Stimulated activated memory B cell treated with anti-CD40 and anti-IgM and Interleukin-4, amounts not matched to agents 10 μg/mL and 1 μg/mL and 100 μg/mL, for 72 hours (primary cell): Measurements from ENCODE around the gene AGBL4.

Experiments used
- ATAC-seq: fragments of 150-1000 bp; cut with Tn5 transposase; 2 replicates; pipeline ENCODE4 v1.10.0; 2021
- H3K27ac Mint-ChIP-seq: one replicate; pipeline ENCODE4 v1.8.0; 2022; ENCODE audit warnings: mild to moderate bottlenecking, mixed read lengths
- H3K27me3 Mint-ChIP-seq: one replicate; pipeline ENCODE4 v1.8.0; 2022; ENCODE audit warnings: mixed read lengths
- H3K36me3 Mint-ChIP-seq: one replicate; pipeline ENCODE4 v1.8.0; 2022; ENCODE audit warnings: mixed read lengths
- H3K4me1 Mint-ChIP-seq: one replicate; pipeline ENCODE4 v1.8.0; 2022; ENCODE audit warnings: mixed read lengths
- H3K4me3 Mint-ChIP-seq: one replicate; pipeline ENCODE4 v1.8.0; 2022; ENCODE audit warnings: mild to moderate bottlenecking, moderate library complexity, mixed read lengths
- H3K9me3 Mint-ChIP-seq: one replicate; pipeline ENCODE4 v1.8.0; 2022; ENCODE audit warnings: mixed read lengths

Gene AGBL4

DNA sequence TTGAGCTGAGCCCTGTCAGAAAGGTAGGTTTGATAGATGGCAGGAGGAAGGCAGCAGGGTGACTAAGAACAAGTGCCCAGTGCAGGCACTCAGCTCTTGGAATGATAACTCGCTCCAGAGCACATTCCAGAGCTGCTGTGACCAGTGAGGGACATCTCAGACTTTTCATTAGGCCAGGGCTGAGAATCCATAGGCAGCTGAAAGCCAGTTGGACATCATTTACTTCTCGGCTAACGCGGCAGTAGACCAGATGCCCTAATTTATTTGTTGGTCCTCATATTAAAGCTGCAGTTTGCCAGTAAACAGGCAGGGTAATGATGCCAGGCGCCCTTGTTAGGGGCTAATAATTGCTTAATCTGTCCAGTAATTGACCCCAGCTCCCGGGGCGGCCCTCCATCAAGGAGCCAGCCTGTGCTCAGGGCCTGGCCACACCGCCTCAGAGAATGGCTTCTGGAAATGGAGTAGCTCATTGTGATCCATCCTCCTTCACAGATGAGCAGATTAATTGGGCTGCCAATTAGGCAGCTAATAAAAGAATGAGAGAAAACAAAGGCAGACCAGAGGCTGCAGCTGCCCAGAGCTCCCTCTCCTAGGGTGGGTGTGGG, 1369.0 kb downstream of the AGBL4 start:
- peaks cover 14% of the 10 kb centered on the region for H3K4me1 Mint-ChIP-seq
- no peak overlapping the region for H3K27ac Mint-ChIP-seq
- H3K27me3 Mint-ChIP-seq: peaks cover 6% of the 10 kb centered on the region
- no peaks in the 10 kb centered on the region for H3K9me3 Mint-ChIP-seq
- ATAC-seq: no peak
- H3K36me3 Mint-ChIP-seq: no peaks in the 10 kb centered on the region
- H3K4me3 Mint-ChIP-seq: no peak overlapping the region

DNA sequence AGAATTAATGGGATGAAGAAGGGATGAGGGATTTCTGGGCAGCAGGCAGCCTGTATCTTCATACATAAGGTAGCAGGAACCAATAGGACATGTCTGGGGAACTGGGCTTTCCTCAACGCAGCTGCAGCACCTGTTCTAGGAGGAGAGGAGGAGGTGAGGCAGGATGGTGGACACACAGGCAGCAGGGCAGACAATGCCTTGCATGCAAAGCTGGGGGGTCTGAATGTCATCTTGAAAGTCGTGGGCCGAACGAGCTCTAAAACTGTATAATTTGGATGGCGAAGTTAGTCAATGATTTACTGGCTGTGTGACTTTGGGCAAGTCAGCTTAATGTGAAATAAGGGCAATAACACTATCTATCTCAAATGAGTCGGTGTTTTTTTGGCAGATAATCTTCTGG, 1371.4 kb downstream of the AGBL4 start:
- no peaks in the 10 kb centered on the region for H3K9me3 Mint-ChIP-seq
- H3K4me1 Mint-ChIP-seq: peaks cover 3% of the 10 kb centered on the region
- no peak overlapping the region for H3K4me3 Mint-ChIP-seq
- no peak for ATAC-seq
- no peak overlapping the region for H3K27ac Mint-ChIP-seq
- peaks cover 6% of the 10 kb centered on the region for H3K27me3 Mint-ChIP-seq
- no peaks in the 10 kb centered on the region for H3K36me3 Mint-ChIP-seq

DNA sequence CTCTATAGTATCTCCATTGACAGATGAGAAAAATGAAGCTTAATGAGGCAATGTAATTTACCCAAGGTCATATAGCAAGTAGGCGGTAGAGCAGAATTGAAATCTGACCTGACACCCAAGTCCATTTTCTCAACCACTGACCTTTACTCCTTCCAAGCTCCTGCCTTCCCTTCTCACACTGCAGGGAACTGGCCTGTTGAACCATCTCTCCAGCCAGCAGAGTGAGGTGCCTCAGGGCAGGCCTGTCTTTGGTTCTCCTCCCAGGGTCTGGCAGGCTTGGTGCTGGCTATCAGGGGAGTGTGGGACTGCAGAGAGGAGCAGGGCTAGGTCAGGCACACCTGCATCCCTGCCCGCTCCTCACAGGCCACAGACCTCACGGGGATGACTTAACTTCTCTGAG, 1373.9 kb downstream of the AGBL4 start:
- no peaks in the 10 kb centered on the region for H3K4me1 Mint-ChIP-seq
- ATAC-seq: no peak
- no peak overlapping the region for H3K4me3 Mint-ChIP-seq

DNA sequence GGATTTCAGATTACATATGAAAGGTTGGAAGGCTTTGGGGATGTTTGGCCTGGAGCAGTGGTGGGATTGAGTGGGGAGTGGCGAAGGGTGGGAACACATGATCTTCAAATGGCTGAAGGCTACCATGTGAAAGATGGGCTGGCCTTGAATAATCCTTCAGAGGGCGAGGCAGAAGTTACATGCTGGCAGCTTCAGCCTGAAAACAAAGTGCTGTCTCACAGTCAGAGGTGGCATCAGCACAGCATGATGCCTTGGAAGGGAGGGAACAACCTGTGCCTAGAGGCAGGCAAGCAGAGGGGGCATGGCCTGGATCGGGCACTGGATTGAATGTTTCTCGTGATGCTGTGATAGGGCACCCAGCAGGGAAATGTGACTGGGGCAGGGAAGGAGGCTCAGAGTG, 1377.9 kb downstream of the AGBL4 start:
- Mint-ChIP-seq H3K27ac (no peak overlapping the region), H3K9me3 (no peaks in the 10 kb centered on the region), H3K4me3 (no peak overlapping the region), H3K27me3 (peaks cover 9% of the 10 kb centered on the region), H3K4me1 (no peaks in the 10 kb centered on the region), H3K36me3 (no peaks in the 10 kb centered on the region)
- no peak for ATAC-seq

More for the DNA sequence above, 1373.9 kb downstream of the AGBL4 start:
- Mint-ChIP-seq H3K9me3 (no peaks in the 10 kb centered on the region), H3K27me3 (peaks cover 9% of the 10 kb centered on the region), H3K27ac (no peak overlapping the region), H3K36me3 (no peaks in the 10 kb centered on the region)

DNA sequence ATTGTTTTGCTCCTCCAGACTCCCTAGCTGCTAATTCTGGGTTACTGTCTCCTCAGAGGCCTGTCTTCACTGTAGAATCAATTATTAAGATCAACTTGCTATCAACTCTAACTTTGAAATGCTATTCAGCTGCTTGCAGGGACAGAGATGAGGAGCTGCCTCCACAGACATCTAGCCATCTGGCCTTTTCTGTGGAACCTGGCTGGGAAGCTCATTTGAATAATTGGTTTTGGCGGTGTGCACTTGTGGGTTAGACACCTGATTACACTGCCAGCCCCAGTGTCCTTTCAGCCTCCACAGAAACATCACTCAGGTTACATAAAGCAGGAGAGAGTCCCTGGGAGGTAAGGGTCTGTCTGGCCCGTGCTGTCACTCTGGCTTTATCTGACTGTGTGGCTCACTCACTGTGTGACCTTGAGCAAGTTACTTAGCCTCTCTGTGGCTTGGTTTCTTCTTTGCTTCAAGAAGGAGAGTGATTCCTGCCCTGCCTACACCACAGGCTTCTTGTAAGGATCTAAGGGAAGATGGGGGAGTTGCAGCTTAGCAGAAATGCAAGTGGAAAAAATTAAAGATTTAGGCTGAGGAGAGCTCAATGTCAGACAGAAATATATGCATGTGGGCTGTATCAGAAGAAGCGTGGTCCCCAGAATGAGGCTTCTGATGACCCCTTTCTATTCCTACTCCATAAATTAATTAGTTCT, 1378.7 kb downstream of the AGBL4 start:
- Mint-ChIP-seq H3K36me3 (no peaks in the 10 kb centered on the region), H3K4me3 (no peak overlapping the region), H3K27me3 (peaks cover 9% of the 10 kb centered on the region), H3K9me3 (no peaks in the 10 kb centered on the region), H3K27ac (no peak overlapping the region), H3K4me1 (no peaks in the 10 kb centered on the region)
- ATAC-seq: no peak

DNA sequence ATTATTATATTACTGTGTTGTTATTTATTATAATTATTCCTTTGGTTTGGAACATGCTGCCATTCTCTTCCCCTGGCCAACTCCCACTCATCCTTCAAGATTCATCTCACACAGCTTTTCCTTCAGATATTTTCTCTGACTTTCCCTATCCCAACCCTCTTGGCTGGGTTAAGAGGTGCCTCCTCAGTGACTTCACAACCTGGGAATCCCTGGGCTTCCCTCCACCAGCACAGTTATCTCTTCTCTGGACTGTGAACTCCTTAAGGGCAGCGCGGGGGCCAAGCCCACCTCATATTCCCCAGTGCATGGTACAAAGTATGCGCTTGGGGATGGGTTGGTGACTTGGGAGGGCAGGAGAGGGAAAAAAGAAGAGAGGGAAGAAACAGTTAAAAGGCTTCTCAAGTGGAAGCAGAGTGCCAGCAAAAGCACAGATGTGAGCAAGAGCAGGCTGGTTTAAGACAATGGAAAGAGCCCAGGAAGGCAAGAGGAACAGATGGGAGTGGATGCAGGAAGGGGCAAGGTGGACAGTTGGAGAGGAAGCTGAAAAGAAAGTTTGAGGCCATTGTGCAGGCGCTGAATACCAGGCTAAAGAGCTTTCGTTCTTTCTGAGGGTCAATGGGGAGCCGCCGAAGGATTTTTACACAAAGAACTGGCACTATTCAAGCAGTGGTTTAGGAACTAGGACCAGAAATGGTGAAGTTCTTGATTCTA, 1379.4 kb downstream of the AGBL4 start:
- Mint-ChIP-seq H3K27me3 (peaks cover 9% of the 10 kb centered on the region), H3K36me3 (no peaks in the 10 kb centered on the region), H3K27ac (no peak overlapping the region), H3K4me3 (no peak overlapping the region), H3K9me3 (no peaks in the 10 kb centered on the region), H3K4me1 (no peaks in the 10 kb centered on the region)
- no peak for ATAC-seq

DNA sequence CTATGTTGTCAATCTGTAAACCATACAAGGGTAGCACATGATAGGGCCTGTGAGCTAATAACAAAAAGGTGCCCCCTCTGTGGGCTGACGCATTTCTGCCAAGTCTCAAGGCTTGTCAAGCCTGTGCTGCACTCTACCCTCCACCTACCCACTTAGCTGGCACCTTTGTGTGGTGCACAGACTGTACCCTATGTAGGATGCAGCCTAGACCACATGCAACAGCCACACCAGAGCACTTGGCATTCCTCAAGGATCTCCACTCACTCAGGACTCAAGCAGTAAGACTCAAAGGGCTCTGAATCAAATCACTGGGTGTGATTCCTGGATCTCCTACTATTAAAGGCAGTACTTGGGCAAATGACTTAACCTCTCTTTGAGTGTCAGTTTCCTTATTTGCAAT, 1380.6 kb downstream of the AGBL4 start:
- no peaks in the 10 kb centered on the region for H3K36me3 Mint-ChIP-seq
- no peak overlapping the region for H3K27ac Mint-ChIP-seq
- H3K4me3 Mint-ChIP-seq: no peak overlapping the region
- no peak for ATAC-seq
- H3K9me3 Mint-ChIP-seq: no peaks in the 10 kb centered on the region
- no peaks in the 10 kb centered on the region for H3K4me1 Mint-ChIP-seq
- H3K27me3 Mint-ChIP-seq: peaks cover 11% of the 10 kb centered on the region

DNA sequence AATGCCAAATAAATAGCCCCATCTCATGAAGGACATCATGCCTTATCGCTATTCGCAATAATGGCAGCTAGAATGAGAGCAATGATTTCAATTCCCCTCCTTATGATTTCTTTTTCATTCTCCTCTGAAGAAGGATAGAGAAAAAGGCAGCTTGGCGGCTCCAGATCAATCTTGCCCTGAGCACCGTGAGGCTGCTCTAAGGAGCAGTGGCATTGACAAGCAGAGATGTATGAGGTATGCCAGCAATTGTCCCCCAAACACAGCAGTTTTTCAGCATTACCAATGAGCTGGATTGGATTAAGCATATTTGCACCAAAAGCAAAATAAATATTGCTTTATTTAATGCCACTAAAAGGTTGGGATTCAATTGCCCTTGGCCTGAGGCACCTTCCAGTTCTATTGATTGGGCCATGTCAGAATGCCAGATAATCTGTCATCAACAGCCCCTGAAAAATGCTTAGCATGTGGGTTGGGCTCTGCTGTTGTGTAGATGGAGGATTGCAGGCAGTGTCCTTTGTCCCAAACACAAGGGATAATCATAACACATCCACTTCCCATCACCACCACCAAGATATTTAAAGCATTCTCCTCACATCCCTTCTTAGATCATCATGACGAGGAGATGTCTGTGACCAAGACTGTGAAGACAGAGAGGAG, 1382.8 kb downstream of the AGBL4 start:
- Mint-ChIP-seq H3K27ac (no peak overlapping the region), H3K36me3 (no peaks in the 10 kb centered on the region), H3K4me1 (no peaks in the 10 kb centered on the region), H3K27me3 (peaks cover 14% of the 10 kb centered on the region), H3K9me3 (no peaks in the 10 kb centered on the region), H3K4me3 (no peak overlapping the region)
- ATAC-seq: no peak

DNA sequence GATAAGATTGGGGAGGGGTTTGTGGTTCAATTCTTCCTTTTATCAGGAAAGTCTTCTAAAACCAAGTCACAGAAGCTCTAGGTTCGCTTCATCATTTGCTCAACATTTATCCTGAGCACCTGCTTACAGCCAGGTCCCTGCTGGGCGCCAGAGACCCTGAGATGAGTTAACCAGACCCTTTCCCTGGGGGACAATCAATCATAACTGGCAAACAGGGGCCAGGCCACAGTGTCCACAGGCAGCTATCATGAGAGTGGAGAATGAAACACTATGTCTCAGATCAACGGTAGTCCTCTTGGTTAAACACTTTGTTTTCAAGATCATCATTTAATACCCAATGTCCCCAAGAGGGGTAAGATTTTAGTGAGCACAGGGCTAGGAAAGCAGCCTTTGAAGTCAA, 1393.9 kb downstream of the AGBL4 start:
- Mint-ChIP-seq H3K4me1 (no peaks in the 10 kb centered on the region), H3K9me3 (no peaks in the 10 kb centered on the region), H3K36me3 (no peaks in the 10 kb centered on the region), H3K27me3 (no peaks in the 10 kb centered on the region), H3K4me3 (no peak overlapping the region), H3K27ac (no peak overlapping the region)
- ATAC-seq: no peak

DNA sequence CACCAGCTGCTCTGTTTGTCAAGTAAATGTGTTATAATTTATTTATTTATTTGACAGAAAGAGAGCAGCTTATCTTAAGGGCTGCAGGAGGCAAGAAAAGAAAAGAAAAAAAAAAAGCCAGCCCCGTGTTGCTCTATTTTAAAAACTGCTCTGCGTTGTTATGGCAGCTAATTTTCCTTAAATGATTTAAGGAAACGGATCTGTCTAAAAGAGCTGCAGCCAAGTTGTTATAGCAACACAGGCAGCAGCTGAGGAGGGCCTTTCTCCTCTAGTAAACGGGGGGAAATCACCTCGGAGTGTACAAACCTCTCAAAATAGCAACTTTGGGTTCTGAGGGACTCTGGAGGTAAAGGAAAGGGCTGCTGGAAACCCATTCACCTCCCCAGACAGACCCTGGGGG, 1396.3 kb downstream of the AGBL4 start:
- peaks cover 11% of the 10 kb centered on the region for H3K27me3 Mint-ChIP-seq
- no peaks in the 10 kb centered on the region for H3K36me3 Mint-ChIP-seq
- no peak overlapping the region for H3K4me3 Mint-ChIP-seq
- H3K4me1 Mint-ChIP-seq: no peaks in the 10 kb centered on the region
- H3K27ac Mint-ChIP-seq: no peak overlapping the region
- ATAC-seq: no peak
- no peaks in the 10 kb centered on the region for H3K9me3 Mint-ChIP-seq

DNA sequence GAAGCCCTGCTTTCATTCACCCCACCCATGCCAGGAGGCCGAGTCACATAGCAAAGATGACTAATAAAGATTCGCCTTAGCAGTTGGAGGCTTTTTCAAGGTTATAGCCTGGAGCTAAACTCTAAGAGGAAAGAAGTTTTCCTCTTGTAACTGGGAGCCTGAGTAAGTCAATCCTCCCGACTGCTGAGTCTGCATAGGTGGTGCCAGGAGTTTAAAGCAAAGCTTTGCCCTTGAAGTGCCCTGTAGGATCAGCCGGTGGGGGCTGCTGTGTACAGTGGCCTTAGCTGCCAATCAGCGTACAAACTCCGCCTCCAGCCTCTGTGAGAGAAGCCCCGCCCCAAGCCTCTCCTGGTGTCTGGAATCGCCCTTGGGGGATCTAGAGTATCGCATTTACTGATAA, 1404.2 kb downstream of the AGBL4 start:
- H3K27ac Mint-ChIP-seq: no peak overlapping the region
- no peak for ATAC-seq
- no peak overlapping the region for H3K4me3 Mint-ChIP-seq
- no peaks in the 10 kb centered on the region for H3K4me1 Mint-ChIP-seq
- no peaks in the 10 kb centered on the region for H3K36me3 Mint-ChIP-seq
- no peaks in the 10 kb centered on the region for H3K9me3 Mint-ChIP-seq
- H3K27me3 Mint-ChIP-seq: peaks cover 21% of the 10 kb centered on the region

DNA sequence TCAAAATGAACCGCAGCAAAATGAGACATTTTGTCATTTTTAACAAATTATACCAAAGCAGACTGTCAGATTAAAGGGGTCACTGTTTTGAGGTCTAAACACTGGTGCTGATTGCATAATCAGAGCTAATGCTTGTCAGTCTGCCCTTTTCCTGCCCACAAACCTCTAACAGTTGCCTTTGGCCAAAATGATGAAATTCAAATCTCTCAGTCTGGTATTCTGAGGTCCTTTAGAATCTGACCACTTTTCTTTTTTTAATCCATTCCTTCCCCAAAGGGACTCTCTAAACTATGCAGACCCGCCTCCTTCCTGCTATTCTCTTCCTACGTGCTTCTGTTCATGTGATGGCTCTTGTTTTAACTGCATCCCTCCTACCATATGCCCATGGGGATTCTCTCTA, 1406.5 kb downstream of the AGBL4 start:
- Mint-ChIP-seq H3K4me3 (no peak overlapping the region), H3K4me1 (no peaks in the 10 kb centered on the region), H3K36me3 (no peaks in the 10 kb centered on the region), H3K27ac (no peak overlapping the region), H3K27me3 (peaks cover 9% of the 10 kb centered on the region), H3K9me3 (no peaks in the 10 kb centered on the region)
- no peak for ATAC-seq

DNA sequence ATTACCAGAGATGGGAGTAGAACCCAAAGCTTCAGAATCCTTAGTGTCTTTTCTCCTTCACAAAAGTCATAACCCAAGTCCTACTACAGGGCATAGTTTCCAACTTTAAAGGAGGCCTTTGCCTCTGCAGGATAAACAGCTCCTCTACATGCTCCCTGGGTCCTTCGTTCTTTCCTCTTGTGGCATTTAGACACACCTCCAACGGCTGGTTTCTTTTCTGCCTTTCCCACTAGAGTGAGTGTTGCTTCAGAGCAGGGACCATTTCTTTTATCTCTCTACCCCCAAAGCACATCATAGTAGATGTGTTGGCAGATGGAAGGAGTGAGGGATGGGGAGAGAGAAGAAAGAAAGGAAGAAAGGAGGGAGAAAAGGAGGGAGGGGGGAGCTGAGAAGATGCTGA, 1407.0 kb downstream of the AGBL4 start:
- Mint-ChIP-seq H3K4me3 (no peak overlapping the region), H3K27ac (no peak overlapping the region), H3K9me3 (no peaks in the 10 kb centered on the region), H3K27me3 (peaks cover 9% of the 10 kb centered on the region), H3K36me3 (no peaks in the 10 kb centered on the region), H3K4me1 (no peaks in the 10 kb centered on the region)
- ATAC-seq: no peak

DNA sequence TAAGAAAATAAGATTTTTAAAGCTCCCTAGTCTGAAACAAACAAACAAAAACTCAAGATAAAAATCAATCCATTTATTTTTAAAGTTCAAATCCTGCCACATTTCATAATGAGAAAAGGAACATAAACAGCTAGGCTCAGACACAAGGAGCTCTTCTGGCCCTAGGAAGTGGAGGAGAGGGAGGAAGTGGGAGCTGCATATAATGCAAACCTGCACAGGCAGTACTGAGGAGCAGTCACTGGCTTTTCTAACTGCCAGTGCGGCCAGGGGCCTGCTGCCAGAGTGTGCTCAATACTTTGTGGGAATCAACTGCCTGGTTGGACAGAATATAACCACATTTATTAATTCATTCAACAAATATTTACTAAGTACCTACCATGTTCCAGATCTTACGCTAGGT, 1411.9 kb downstream of the AGBL4 start:
- Mint-ChIP-seq H3K27ac (no peak overlapping the region), H3K9me3 (no peaks in the 10 kb centered on the region), H3K27me3 (no peaks in the 10 kb centered on the region), H3K36me3 (no peaks in the 10 kb centered on the region), H3K4me3 (no peak overlapping the region), H3K4me1 (no peaks in the 10 kb centered on the region)
- ATAC-seq: no peak

DNA sequence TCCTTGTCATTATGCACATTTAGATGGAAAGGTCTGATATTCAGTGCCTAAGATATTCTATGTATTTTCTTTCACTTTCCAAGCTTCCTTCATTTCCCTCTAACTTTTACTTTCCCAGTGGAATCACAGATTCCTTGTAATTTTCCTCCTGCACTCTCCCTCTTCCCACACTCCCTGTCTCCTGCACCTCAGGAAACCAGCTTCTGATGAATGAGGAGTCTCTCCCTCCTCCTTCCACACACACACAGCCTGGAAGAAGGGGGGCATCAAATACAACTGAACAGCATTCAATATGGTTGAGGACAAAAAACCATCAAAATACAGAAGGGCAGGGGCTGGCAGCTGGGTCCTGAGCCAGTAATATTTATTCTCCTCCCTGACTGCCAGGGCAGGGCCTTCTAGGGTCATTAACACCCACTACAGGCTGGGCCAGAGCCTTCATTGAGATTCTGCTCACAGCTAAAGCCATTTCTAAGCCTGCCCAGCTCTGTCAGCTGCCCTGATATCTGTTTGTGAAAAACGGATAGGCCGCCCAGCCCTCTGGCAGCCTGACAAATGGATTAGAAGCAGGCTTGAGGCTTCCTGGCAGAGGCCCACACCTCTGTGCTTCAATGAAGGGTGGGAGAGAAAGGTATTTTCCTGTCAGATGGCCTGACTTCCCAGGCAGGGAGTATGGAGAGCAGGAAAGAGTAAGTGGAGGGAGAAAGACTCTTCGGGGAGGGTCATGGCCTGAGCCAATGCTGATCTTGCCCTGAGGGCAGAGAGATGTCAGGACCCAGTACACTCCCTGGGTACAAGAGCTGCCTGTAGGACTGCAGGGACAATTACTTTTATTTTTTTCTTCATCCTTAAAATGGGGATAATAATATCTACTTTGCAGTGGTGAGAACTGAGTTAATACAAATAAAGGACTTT, 1412.9 kb downstream of the AGBL4 start:
- no peak overlapping the region for H3K4me3 Mint-ChIP-seq
- no peak for ATAC-seq
- H3K27ac Mint-ChIP-seq: no peak overlapping the region
- H3K27me3 Mint-ChIP-seq: no peaks in the 10 kb centered on the region
- no peaks in the 10 kb centered on the region for H3K36me3 Mint-ChIP-seq
- no peaks in the 10 kb centered on the region for H3K9me3 Mint-ChIP-seq
- no peaks in the 10 kb centered on the region for H3K4me1 Mint-ChIP-seq
